NCI-H748 (cell line): ENCODE results near the gene SMYD1.

ENCODE experiments used
- DNase-seq: peaks from one replicate; lab custom pipeline; 2025; ENCODE audit not compliant: unreplicated experiment; lab: John Stamatoyannopoulos, UW

SMYD1 gene

GRCh38 chr2:88055371-88056128 lies 12.1 kb upstream of the SMYD1 start, which contains the start of gene KRCC1:
Gene KRCC1, minus strand, starts transcription at chr2:88055783. Its CDS starts 27,220 bp downstream, at chr2:88028563.
- DNase-seq: peak; percentile 93

DNA sequence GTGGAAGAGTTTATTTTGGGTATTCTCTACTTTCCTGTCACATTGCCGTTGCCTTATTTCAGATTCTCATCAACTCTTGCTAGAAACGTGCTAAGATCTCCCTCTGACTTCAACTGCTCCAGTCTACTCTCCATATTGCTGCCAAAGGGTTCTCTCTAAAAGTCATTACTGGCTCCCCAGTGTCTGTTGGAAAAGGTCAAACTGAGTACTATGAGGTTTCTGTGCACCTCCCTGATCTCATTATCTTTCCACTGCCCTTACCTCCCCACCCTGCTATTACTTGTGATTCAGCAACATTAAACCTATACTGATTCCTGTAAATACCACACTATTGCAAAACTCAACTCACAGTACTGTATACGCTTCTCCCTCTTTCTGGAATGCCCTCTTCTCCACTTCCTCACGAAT lies 10.2 kb upstream of the SMYD1 start:
- DNase-seq: no peak

DNA sequence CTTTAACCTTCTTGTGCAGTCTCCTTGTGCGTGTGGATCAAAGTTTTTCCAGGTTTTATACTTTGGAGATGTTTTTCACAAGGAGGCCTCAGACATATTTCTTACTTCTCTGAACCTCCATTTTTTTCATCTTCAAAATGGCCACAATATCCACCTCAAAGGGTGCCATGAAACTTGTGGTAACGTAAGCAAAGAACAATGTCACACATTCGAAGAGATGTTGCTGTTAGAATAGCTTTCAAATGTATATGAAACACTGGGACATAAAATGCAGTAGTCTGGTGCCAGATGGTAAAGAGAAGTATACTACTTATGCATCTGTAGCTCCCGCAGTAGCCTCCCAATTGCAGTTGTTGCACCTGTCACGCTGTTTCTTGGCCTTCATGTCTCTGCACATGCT lies 9.4 kb upstream of the SMYD1 start:
- no peak for DNase-seq

GRCh38 chr2:88059979-88060906 lies 7.4 kb upstream of the SMYD1 start:
- DNase-seq: peak; percentile 49

- DNase-seq: no peak
Observed at GRCh38 chr2:88060907-88061275, 6.7 kb upstream of the SMYD1 start.

DNA sequence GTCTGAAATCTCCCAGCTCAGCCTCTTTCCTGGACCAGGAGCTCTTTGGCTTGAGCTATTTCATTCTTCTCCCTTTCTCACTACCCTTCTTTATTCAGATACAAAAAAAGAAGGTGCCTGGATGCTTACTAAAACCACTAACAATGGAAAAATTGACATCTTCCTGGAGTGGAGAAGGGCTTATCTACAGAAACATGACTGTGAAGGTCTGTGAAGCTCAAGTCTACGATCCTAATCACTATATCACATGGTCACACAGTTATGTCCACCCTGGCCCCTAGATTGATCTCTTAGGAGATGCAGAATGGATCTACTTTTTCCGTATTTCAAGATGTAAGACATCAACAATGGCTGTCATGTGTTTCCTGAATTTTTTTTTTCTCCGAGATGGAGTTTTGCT lies 6.3 kb upstream of the SMYD1 start:
- no peak for DNase-seq

- DNase-seq: no peak
Observed at GRCh38 chr2:88066543-88066942, 1.1 kb upstream of the SMYD1 start.

GRCh38 chr2:88067189-88067588 lies 436 bp upstream of the SMYD1 start:
- no peak for DNase-seq

- no peak for DNase-seq
Observed at GRCh38 chr2:88068044-88068443, 419 bp downstream of the SMYD1 start.

- DNase-seq: no peak
Observed at GRCh38 chr2:88069117-88069516, 1.5 kb downstream of the SMYD1 start.

GRCh38 chr2:88070055-88070454 lies 2.4 kb downstream of the SMYD1 start:
- no peak for DNase-seq

GRCh38 chr2:88071365-88071764 lies 3.7 kb downstream of the SMYD1 start:
- no peak for DNase-seq

- no peak for DNase-seq
Observed at GRCh38 chr2:88074150-88074549, 6.5 kb downstream of the SMYD1 start.

GRCh38 chr2:88074854-88075292 lies 7.2 kb downstream of the SMYD1 start:
- DNase-seq: no peak

GRCh38 chr2:88077080-88077479 lies 9.5 kb downstream of the SMYD1 start:
- no peak for DNase-seq

DNA sequence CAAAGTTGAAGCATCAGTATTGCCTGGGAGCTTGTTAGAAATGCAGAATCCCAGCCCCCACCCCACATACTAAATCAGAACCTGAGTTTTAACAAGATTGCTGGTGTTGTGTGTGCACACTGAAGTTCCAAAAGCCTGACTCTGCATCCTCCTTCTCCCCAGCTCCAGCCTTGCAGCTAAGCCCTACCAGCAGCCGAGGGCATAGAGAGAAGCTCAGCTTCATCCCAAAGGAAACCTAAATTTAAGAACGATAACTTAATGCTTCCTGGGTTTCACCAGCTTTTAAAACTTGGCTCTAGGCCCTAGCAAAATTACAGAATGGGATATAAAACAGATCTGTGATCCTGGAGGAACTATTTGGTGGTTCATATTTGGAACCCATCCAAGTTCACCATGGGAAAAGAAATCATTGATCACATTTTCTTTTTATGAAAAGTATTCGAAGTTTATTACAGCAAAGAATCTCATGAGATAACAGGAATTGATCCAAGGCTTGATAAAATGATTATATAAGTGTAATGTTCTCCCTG lies 11.1 kb downstream of the SMYD1 start:
- no peak for DNase-seq

GRCh38 chr2:88080545-88080944 lies 12.9 kb downstream of the SMYD1 start:
- no peak for DNase-seq

DNA sequence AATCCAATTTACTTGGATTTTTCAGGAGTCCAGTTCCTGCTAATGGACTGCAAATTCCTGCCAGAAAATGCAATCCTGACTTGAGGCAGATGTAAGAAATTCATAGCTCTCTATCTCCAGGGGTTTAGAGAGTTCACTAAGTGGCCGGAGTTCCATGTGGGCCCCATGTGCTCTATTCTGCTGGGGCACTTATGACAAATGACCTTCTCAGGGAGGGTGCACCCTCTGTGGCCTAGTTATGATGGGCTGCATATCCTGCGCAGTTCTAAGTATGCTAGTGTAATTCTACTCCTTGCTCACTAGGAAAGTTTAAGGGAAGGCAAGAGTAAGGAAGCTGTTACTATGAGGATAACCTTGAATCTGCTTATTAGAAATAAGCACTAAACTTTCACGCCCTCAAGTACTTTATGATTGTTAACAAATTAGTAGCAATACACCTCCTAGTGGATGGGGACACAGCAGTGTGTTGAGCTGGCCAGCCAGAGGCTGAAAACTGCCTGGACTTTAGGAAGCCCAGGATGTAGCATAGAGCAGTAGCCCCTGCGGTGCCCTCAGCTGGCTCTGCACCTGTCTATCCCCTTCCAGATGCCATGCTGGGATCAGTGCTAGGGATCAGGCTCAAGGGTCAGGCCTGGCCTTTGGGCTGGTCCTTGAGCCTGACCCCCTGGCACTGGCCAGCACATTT lies 14.4 kb downstream of the SMYD1 start:
- DNase-seq: no peak

DNA sequence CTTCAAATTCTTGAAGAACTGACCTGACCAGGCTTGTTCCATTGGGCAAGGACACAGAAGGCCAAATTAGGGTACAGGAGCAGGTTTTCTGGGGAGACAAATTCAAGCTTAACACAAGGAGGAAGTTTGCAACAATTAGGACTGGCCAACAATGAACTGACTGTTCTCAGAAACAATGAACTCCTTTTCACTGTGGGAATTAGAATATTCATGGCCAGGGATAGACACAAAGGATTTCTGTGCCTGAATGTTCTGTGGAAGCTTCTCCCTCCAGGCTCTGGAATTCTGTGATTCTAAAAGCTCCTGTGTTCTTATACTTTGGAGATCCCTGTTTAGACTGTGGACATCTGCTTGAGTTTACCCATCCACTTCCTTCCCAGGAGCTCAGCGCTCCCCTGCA lies 15.2 kb downstream of the SMYD1 start:
- no peak for DNase-seq

GRCh38 chr2:88085099-88085498 lies 17.5 kb downstream of the SMYD1 start:
- no peak for DNase-seq

- no peak for DNase-seq
Observed at GRCh38 chr2:88085602-88086001, 18.0 kb downstream of the SMYD1 start.
